Left colon (tissue), 2 donors: ENCODE data around the gene MCTP2. TPM values are rescaled to one million over a fixed set of nuclear protein-coding genes. Genes with fewer than 3 reads are reported as not detected.

ENCODE experiments used
- ATAC-seq: fragments of 200-7000 bp; cut with Tn5 transposase; one replicate; pipeline ENCODE4 v1.9.1; 2020; ENCODE audit warnings: mild to moderate bottlenecking, moderate library complexity
- DNase-seq, 2 donors: peaks; one replicate each; pipeline ENCODE4 v3.0.0-alpha.2; 2020
- intact Hi-C, 2 donors: fragments of 100-400 bp; cut with DNase I in 1 of 2; cut with micrococcal nuclease in 1 of 2; formaldehyde crosslinking; loops; one replicate each; pipeline versions ENCODE4 v1.11.2 to v1.14.0; 2022; cut with DNase I, micrococcal nuclease
- total RNA-seq, 2 donors: library from RNA; stranded (reverse); fragmentation: NEBNext Ultra II Directional; extraction: Animal tissue kit (Norgen Biotek cat#: 25700); gene quantifications; one replicate each; pipeline ENCODE4 v1.2.1, GENCODE V29; 2021
- donor health status: DM: no; HTN: no; CAD: no.
- donor health status: DM: yes; HTN: yes; CAD: no.

MCTP2 gene
- total RNA-seq, 2 donors from 2014 or later: 64.8 to 103 TPM

- intact Hi-C loops: loop anchor here in 1 of 2 donors (5.0 kb wide), 1 partner anchor 157 kb away; no protein-coding TSS in a partner anchor
- peak; percentile 80 for ATAC-seq
- peak; percentile 34 to 39 for DNase-seq
These were observed 92.9 kb downstream of the MCTP2 start for GRCh38 chr15:94324117-94324826.

GRCh38 chr15:94324835-94325767, 93.7 kb downstream of the MCTP2 start:
- ATAC-seq (peak; percentile 92), DNase-seq (peak; percentile 74 to 83)
- intact Hi-C loops: loop anchor here in 1 of 2 donors (5.0 kb wide), 1 partner anchor 158 kb away; no protein-coding TSS in a partner anchor

- no peak for ATAC-seq
- intact Hi-C loops: no loop called here
- DNase-seq: no peak
These were observed 96.1 kb downstream of the MCTP2 start for GRCh38 chr15:94327356-94327936.

GRCh38 chr15:94331731-94332130, 100.4 kb downstream of the MCTP2 start:
- ATAC-seq: peak; percentile 18
- DNase-seq: no peak
- intact Hi-C loops: no loop called here

- intact Hi-C loops: no loop called here
- DNase-seq (no peak), ATAC-seq (no peak)
These were observed 104.3 kb downstream of the MCTP2 start for GRCh38 chr15:94335616-94336015.

- intact Hi-C loops: no loop called here
- DNase-seq (no peak), ATAC-seq (peak; percentile 34)
These were observed 105.6 kb downstream of the MCTP2 start for GRCh38 chr15:94336817-94337467.

- no peak for DNase-seq
- no peak for ATAC-seq
- intact Hi-C loops: no loop called here
These were observed 107.0 kb downstream of the MCTP2 start for GRCh38 chr15:94338243-94338846.

- no peak for ATAC-seq
- intact Hi-C loops: no loop called here
- DNase-seq: no peak
These were observed 114.9 kb downstream of the MCTP2 start for GRCh38 chr15:94346282-94346681.

- ATAC-seq: no peak
- DNase-seq: no peak
- intact Hi-C loops: no loop called here
These were observed 116.7 kb downstream of the MCTP2 start for GRCh38 chr15:94348084-94348483.

- intact Hi-C loops: no loop called here
- DNase-seq (no peak), ATAC-seq (no peak)
These were observed 119.7 kb downstream of the MCTP2 start for GRCh38 chr15:94351031-94351535.

GRCh38 chr15:94352636-94353487, 121.5 kb downstream of the MCTP2 start:
- intact Hi-C loops: no loop called here
- DNase-seq (no peak), ATAC-seq (no peak)

- ATAC-seq: no peak
- no peak for DNase-seq
- intact Hi-C loops: no loop called here
These were observed 122.1 kb downstream of the MCTP2 start for GRCh38 chr15:94353488-94353820.

GRCh38 chr15:94354655-94355054, 123.3 kb downstream of the MCTP2 start:
- intact Hi-C loops: no loop called here
- DNase-seq: no peak
- no peak for ATAC-seq

GRCh38 chr15:94359716-94360115, 128.4 kb downstream of the MCTP2 start:
- DNase-seq (no peak), ATAC-seq (no peak)
- intact Hi-C loops: no loop called here

- ATAC-seq: no peak
- DNase-seq: no peak
- intact Hi-C loops: no loop called here
These were observed 128.9 kb downstream of the MCTP2 start for GRCh38 chr15:94360251-94360685.

- intact Hi-C loops: no loop called here
- DNase-seq (no peak), ATAC-seq (no peak)
These were observed 131.2 kb downstream of the MCTP2 start for GRCh38 chr15:94362385-94363092.

GRCh38 chr15:94363382-94363781, 132.0 kb downstream of the MCTP2 start:
- intact Hi-C loops: no loop called here
- no peak for DNase-seq
- ATAC-seq: no peak
